Suprapubic skin (tissue), 4 donors: Measurements from ENCODE around the gene TGM2.

ENCODE experiments used
- EP300 ChIP-seq: sonication (generic); formaldehyde crosslinking; IDR thresholded peaks from one replicate; pipeline ENCODE4 v1.6.1; 2017; ENCODE audit warnings: antibody characterized with exemption
- POLR2AphosphoS5 ChIP-seq, 3 donors: sonication (generic); formaldehyde crosslinking; IDR thresholded peaks; one replicate each; pipeline ENCODE4 v1.6.1; 2017; ENCODE audit warnings: antibody characterized with exemption in 3 of 3
- TF ChIP-seq, protein P1 (sequence below), 2 donors: fragments of 200-600 bp in 1 of 2; fragments of 450-650 bp in 1 of 2; sonication (generic) in 1 of 2; IDR thresholded peaks; one replicate each; pipeline ENCODE4 v1.5.1; 2016 to 2019; ENCODE audit warnings: antibody characterized with exemption in 2 of 2, mild to moderate bottlenecking in 1 of 2, moderate library complexity in 1 of 2

DNA sequence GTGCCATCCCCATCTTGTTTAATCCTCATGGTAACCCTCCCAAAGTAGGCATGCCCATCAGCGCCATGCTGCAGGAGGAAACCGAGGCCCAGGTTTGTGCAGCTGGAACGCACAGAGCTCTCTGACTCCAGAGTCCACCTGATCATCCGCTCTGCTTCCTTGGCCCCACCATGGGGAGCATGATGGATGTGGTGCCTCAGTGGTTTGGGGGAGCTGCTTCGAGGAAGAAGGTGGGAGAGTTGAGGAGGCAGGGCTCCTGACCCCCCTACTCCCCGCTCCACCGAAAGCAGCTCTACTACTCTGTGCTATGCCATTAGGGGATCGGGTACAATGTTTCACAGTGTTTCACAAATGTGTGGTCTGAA lies 52.2 kb downstream of the TGM2 start:
- TF ChIP-seq, protein P1, sequence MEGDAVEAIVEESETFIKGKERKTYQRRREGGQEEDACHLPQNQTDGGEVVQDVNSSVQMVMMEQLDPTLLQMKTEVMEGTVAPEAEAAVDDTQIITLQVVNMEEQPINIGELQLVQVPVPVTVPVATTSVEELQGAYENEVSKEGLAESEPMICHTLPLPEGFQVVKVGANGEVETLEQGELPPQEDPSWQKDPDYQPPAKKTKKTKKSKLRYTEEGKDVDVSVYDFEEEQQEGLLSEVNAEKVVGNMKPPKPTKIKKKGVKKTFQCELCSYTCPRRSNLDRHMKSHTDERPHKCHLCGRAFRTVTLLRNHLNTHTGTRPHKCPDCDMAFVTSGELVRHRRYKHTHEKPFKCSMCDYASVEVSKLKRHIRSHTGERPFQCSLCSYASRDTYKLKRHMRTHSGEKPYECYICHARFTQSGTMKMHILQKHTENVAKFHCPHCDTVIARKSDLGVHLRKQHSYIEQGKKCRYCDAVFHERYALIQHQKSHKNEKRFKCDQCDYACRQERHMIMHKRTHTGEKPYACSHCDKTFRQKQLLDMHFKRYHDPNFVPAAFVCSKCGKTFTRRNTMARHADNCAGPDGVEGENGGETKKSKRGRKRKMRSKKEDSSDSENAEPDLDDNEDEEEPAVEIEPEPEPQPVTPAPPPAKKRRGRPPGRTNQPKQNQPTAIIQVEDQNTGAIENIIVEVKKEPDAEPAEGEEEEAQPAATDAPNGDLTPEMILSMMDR (IDR thresholded peaks at IDR 0.05) = no peak
- TF ChIP-seq POLR2AphosphoS5 (IDR thresholded peaks at IDR 0.05) (no peak), EP300 (no peak)
